AG09319 (cell line): ENCODE results near the gene CEMP1.
"Not testable (repeated sequence)": the region's sequence is repeated elsewhere in the genome, so short reads cannot be mapped to it uniquely, and the experiment has no call there.

Source experiments
- DNase-seq: peaks from one replicate; pipeline ENCODE4 v3.0.0-alpha.2; 2010; ENCODE audit warnings: low read depth; ENCODE audit errors: extremely low read depth
- CTCF ChIP-seq: IDR thresholded peaks from 2 replicates; pipeline ENCODE4 v1.5.1; 2011; ENCODE audit warnings: low read depth, mild to moderate bottlenecking, inconsistent platforms, low read length, moderate library complexity

Gene CEMP1

GRCh38 chr16:2531371-2531695 is at the start of gene CEMP1:
Gene CEMP1 (minus strand): TSS chr16:2531408. CDS start chr16:2531073, 335 bp downstream.
- no peak for DNase-seq
- TF ChIP-seq CTCF = no peak

GRCh38 chr16:2580818-2581217 is 49.6 kb upstream of the CEMP1 start:
- not testable (repeated sequence) for DNase-seq

GRCh38 chr16:2580143-2580542 is 48.9 kb upstream of the CEMP1 start:
- DNase-seq = not testable (repeated sequence)

- not testable (repeated sequence) for DNase-seq
Observed at GRCh38 chr16:2578905-2579304, 47.7 kb upstream of the CEMP1 start.

GRCh38 chr16:2577044-2577443 is 45.8 kb upstream of the CEMP1 start:
- DNase-seq = not testable (repeated sequence)

GRCh38 chr16:2575839-2576238 is 44.6 kb upstream of the CEMP1 start:
- not testable (repeated sequence) for DNase-seq

GRCh38 chr16:2572704-2573103 is 41.5 kb upstream of the CEMP1 start:
- DNase-seq = not testable (repeated sequence)

GRCh38 chr16:2568573-2568972 is 37.4 kb upstream of the CEMP1 start:
- not testable (repeated sequence) for DNase-seq

- DNase-seq = not testable (repeated sequence)
Observed at GRCh38 chr16:2567506-2567905, 36.3 kb upstream of the CEMP1 start.

GRCh38 chr16:2560798-2561133 is 29.6 kb upstream of the CEMP1 start:
- peak; percentile 18 for TF ChIP-seq CTCF
- not testable (repeated sequence) for DNase-seq

GRCh38 chr16:2560131-2560797 is 29.1 kb upstream of the CEMP1 start:
- not testable (repeated sequence) for DNase-seq

- not testable (repeated sequence) for DNase-seq
Observed at GRCh38 chr16:2557150-2557549, 25.9 kb upstream of the CEMP1 start.

GRCh38 chr16:2554709-2555425 is 23.7 kb upstream of the CEMP1 start:
- not testable (repeated sequence) for DNase-seq

GRCh38 chr16:2551420-2551889 is 20.2 kb upstream of the CEMP1 start:
- DNase-seq = not testable (repeated sequence)

GRCh38 chr16:2550283-2550878 is 19.2 kb upstream of the CEMP1 start:
- not testable (repeated sequence) for DNase-seq

GRCh38 chr16:2543771-2544170 is 12.6 kb upstream of the CEMP1 start:
- DNase-seq = not testable (repeated sequence)

- DNase-seq = not testable (repeated sequence)
Observed at GRCh38 chr16:2541409-2541808, 10.2 kb upstream of the CEMP1 start.

- not testable (repeated sequence) for DNase-seq
Observed at GRCh38 chr16:2540912-2541311, 9.7 kb upstream of the CEMP1 start.
